IPS-11a (cell line): ENCODE results near the gene GATA6.

Experiments
- H3K4me3 ChIP-seq: one replicate; pipeline ENCODE4 v1.5.1; 2013; ENCODE audit warnings: low read depth, low read length, control low read depth

The GATA6 gene

GRCh38 chr18:22238036-22238435, 68.6 kb downstream of the GATA6 start:
- no peak overlapping the region for H3K4me3 ChIP-seq

GRCh38 chr18:22238681-22239080, 69.3 kb downstream of the GATA6 start:
- no peak overlapping the region for H3K4me3 ChIP-seq

GRCh38 chr18:22241921-22242361, 72.6 kb downstream of the GATA6 start:
- no peak overlapping the region for H3K4me3 ChIP-seq

GRCh38 chr18:22243513-22243912, 74.1 kb downstream of the GATA6 start:
- H3K4me3 ChIP-seq = no peak overlapping the region

GRCh38 chr18:22250026-22250425, 80.6 kb downstream of the GATA6 start:
- H3K4me3 ChIP-seq = no peak overlapping the region

GRCh38 chr18:22250591-22250996, 81.2 kb downstream of the GATA6 start:
- no peak overlapping the region for H3K4me3 ChIP-seq
